SK-N-SH (cell line): ENCODE results near the gene WDR35.

Experiments
- ELF1 ChIP-seq: IDR thresholded peaks from 2 replicates; pipeline ENCODE4 v1.4.0; 2012
- GABPA ChIP-seq: IDR thresholded peaks from 2 replicates; pipeline ENCODE4 v1.4.0; 2012; ENCODE audit warnings: low read depth, mild to moderate bottlenecking
- POLR2AphosphoS5 ChIP-seq: IDR thresholded peaks from 2 replicates; pipeline ENCODE4 v1.6.1; 2012; ENCODE audit warnings: low read depth, low read length
- REST ChIP-seq: IDR thresholded peaks from 2 replicates; pipeline ENCODE4 v1.6.1; 2012; ENCODE audit warnings: mild to moderate bottlenecking, low read depth, low read length, moderate library complexity
- TAF1 ChIP-seq: IDR thresholded peaks from 2 replicates; pipeline ENCODE4 v1.6.1; 2012; ENCODE audit warnings: low read depth, mild to moderate bottlenecking, low read length, moderate library complexity, borderline replicate concordance
- TF ChIP-seq, protein P1 (sequence below): fragments of 200-600 bp; sonication (generic); IDR thresholded peaks from 2 replicates; pipeline ENCODE4 v1.6.1; 2017; ENCODE audit warnings: antibody characterized with exemption, mild to moderate bottlenecking, moderate library complexity
- TF ChIP-seq, protein P2 (sequence below): IDR thresholded peaks from 2 replicates; pipeline ENCODE4; 2012

DNA sequence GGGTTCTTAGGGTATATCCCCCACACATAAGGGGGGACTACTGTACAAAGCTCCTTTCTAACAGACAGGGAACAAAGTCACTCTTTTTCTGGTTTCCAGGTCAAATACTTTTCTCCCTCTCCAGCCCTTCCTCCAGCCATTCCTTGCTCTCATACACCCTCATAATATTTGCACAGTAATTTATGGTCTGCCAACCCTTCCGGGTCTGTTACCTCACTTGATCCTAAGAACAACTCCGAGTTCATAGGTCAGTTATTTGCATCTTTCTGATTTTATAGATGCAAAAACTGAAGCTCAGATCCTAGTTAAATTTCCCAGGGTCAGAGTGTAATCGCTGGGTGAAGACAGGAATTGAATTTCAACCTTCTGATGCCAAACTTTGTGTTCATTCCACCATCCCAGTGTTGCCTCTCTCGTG, 37.4 kb upstream of the WDR35 start:
- TF ChIP-seq GABPA (no peak), ELF1 (no peak), TAF1 (no peak), POLR2AphosphoS5 (no peak), REST (no peak)
- TF ChIP-seq, protein P1, sequence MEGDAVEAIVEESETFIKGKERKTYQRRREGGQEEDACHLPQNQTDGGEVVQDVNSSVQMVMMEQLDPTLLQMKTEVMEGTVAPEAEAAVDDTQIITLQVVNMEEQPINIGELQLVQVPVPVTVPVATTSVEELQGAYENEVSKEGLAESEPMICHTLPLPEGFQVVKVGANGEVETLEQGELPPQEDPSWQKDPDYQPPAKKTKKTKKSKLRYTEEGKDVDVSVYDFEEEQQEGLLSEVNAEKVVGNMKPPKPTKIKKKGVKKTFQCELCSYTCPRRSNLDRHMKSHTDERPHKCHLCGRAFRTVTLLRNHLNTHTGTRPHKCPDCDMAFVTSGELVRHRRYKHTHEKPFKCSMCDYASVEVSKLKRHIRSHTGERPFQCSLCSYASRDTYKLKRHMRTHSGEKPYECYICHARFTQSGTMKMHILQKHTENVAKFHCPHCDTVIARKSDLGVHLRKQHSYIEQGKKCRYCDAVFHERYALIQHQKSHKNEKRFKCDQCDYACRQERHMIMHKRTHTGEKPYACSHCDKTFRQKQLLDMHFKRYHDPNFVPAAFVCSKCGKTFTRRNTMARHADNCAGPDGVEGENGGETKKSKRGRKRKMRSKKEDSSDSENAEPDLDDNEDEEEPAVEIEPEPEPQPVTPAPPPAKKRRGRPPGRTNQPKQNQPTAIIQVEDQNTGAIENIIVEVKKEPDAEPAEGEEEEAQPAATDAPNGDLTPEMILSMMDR, result no peak
- TF ChIP-seq, protein P2, sequence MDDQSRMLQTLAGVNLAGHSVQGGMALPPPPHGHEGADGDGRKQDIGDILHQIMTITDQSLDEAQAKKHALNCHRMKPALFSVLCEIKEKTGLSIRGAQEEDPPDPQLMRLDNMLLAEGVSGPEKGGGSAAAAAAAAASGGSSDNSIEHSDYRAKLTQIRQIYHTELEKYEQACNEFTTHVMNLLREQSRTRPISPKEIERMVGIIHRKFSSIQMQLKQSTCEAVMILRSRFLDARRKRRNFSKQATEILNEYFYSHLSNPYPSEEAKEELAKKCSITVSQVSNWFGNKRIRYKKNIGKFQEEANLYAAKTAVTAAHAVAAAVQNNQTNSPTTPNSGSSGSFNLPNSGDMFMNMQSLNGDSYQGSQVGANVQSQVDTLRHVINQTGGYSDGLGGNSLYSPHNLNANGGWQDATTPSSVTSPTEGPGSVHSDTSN, result no peak
